VCaP (cell line): Measurements from ENCODE around the gene PLCD1.

ENCODE experiments used
- H3K27ac ChIP-seq: fragments of 450-650 bp; 2 replicates; pipeline ENCODE4 v1.5.1; 2017
- TF ChIP-seq, protein P1 (sequence below): fragments of 450-650 bp; conservative IDR thresholded peaks from 2 replicates; pipeline ENCODE4 v1.5.1; 2017; ENCODE audit warnings: mild to moderate bottlenecking, moderate library complexity

PLCD1 gene

DNA sequence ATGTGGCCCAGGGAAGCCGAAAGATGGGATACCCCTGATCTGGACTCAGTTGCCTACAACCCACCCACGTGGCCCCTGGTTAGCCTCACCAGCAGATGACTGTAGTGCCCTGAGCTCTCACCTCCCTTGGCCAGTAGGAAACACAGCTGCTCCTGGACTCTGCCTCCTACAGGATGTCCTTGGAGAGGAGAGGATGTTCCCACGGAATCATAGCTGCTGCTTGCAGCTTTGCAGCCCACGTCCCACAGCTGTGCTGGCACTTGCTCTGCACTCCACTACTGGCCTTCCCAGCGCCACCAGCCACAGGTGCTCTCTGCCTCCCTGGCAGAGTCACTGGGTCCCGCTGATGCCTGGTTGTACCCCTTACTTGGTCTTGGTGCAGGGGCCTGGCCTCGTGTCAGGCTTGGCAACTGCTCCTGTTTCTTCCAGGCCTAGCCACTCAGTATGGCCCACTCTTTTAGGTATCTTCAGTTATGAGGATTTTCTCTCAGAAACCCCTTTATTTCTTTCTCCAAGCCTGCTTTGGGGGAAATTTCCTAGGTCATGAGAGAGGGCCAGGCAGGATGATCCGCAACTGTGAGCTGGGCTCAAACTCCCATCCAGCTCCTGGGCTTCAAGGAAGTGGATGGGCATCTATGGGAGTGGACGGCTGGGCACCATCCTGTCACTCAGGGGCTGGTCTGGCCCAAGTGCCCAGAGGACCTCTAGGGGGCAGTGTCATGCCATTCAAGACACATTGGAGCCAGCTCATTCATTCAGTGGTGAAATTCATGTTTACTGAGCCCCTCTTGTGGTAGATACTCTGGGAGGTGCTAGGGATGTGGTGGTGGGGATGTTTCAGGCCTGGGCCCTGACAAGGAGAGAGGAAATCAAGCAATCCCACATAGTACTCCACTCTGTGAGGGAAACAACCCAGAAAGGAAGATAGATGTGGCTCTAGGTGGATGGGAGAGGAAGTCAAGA is 55.0 kb downstream of the PLCD1 start:
- peak overlapping the region; percentile 36 for H3K27ac ChIP-seq
- TF ChIP-seq, protein P1, sequence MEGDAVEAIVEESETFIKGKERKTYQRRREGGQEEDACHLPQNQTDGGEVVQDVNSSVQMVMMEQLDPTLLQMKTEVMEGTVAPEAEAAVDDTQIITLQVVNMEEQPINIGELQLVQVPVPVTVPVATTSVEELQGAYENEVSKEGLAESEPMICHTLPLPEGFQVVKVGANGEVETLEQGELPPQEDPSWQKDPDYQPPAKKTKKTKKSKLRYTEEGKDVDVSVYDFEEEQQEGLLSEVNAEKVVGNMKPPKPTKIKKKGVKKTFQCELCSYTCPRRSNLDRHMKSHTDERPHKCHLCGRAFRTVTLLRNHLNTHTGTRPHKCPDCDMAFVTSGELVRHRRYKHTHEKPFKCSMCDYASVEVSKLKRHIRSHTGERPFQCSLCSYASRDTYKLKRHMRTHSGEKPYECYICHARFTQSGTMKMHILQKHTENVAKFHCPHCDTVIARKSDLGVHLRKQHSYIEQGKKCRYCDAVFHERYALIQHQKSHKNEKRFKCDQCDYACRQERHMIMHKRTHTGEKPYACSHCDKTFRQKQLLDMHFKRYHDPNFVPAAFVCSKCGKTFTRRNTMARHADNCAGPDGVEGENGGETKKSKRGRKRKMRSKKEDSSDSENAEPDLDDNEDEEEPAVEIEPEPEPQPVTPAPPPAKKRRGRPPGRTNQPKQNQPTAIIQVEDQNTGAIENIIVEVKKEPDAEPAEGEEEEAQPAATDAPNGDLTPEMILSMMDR = peak; percentile 85

GRCh38 chr3:37973246-37974054 is 56.0 kb downstream of the PLCD1 start:
- H3K27ac ChIP-seq = peak overlapping the region; percentile 36
- TF ChIP-seq, protein P1 = no peak

DNA sequence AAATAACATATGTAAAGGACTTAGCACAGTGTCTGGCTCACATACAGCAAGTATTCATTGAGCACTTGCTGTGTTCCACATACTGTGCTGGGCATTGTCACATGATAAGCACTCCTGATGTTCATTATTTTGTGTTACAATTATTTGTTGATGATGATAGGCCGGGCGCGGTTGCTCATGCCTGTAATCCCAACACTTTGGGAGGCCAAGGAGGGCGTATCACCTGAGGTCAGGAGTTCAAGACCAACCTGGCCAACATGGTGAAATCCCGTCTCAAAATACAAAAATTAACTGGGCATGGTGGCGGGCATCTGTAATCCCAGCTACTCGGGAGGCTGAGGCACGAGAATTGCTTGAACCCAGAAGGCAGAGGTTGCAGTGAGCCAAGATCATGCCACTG is 57.4 kb downstream of the PLCD1 start:
- peak overlapping the region; percentile 36 for H3K27ac ChIP-seq

DNA sequence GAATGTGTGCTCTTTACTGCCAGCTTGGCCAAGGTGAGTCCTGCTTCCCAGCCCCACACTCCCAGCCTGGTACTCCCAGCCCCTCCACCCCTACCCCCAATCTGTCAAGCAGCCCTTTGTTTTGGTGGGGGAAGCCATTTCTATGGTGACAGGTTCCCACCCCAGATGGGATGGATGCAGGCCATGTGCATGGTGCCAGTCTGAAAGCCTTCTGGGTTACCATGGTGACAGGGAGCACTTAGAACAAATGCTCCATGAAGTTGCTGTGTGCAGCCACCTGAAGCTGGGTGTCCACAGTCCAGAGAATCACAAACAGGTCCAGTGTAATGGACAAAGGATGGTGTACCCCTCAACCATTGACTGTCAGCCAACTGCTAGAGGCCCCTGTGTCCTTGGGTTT is 58.0 kb downstream of the PLCD1 start:
- TF ChIP-seq, protein P1 = no peak
- H3K27ac ChIP-seq = peak overlapping the region; percentile 3; the same call in 1 of the 2 replicates

- TF ChIP-seq, protein P1 = no peak
- H3K27ac ChIP-seq = peak overlapping the region; percentile 3; the same call in 1 of the 2 replicates
These were observed 58.6 kb downstream of the PLCD1 start for GRCh38 chr3:37970802-37971201.

DNA sequence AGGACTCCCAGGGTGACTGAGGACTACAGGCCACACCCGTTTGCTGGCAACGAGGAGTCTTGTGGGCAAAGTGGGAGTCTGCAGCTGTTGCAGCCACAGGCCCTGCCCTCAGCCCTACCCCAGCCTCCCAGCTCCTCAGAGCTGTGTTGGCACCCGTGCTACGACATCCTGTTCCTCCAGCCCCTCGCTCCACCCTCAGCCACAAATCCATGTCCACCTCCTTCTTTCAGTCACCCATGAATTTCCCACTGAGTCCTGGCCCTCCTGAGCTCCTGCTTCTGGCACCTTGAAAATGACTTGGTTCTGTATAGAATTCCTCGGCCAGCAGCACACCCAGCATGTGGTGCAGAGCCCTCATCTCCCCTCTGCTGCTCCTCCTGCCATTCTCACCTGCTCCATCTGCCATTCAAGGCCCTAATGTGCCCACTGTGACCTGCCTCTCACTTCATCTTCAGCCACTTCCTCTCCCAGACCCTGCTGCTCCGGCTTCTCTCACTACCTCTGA is 59.8 kb downstream of the PLCD1 start:
- peak overlapping the region; percentile 91; the same call in 1 of the 2 replicates for H3K27ac ChIP-seq
- TF ChIP-seq, protein P1 = no peak

DNA sequence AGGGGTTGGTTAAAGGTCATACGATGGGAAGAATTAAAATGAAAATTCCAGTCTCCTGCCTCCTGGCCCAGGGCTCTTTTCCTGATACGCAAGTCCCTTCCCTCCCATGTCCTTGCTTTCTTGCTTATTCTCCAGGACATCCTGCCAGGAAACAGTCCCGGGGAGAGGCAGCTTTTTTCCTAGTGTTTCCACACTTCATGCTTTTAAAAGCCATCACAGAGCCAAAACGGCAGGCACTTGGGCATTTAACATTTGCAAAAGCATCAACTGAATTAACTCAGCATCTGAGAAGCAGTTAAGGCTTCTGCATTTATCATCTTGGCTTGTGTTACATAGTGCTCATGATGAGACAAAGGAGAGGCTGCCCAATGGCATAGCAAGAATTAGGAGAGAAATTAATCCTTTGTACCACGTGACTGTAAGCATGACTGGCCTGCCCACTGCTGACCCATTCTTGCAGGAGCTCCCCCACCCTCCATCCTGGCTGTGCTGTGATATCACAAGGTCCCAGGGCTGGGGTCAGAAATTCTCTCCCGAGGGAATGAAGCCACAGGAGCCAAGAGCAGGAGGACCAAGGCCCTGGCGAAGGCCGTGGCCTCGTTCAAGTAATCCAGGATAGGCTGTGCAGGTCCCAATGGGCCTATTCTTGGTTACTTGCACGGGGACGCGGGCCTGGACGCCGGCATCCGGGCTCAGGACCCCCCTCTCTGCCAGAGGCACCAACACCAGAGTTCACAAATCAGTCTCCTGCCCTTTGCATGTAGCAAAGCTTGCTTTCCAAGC is 60.4 kb downstream of the PLCD1 start:
- TF ChIP-seq, protein P1 = no peak
- H3K27ac ChIP-seq = peak overlapping the region; percentile 91; the same call in 1 of the 2 replicates
